ENCODE results near the gene RYR2.

RYR2 gene

GRCh38 chr1:237239248-237239647 lies 197.3 kb downstream of the RYR2 start:
- TF ChIP-seq TOX (CRISPR knock-in tag; IDR thresholded peaks at IDR 0.05; ENCODE audit: borderline replicate concordance), result no peak
- no peak for TF ChIP-seq ZFP3 (CRISPR knock-in tag; IDR thresholded peaks at IDR 0.05)
- no peak for TF ChIP-seq POU6F1 (CRISPR knock-in tag; IDR thresholded peaks at IDR 0.05; ENCODE audit: borderline replicate concordance, low read depth)
- TF ChIP-seq ZFP30 (CRISPR knock-in tag; IDR thresholded peaks at IDR 0.05), result no peak
- no peak for TF ChIP-seq ESRRG (CRISPR knock-in tag; IDR thresholded peaks at IDR 0.05)
- TF ChIP-seq PPARA (CRISPR knock-in tag; IDR thresholded peaks at IDR 0.05; ENCODE audit: borderline replicate concordance), result no peak
- TF ChIP-seq ZNF8 (CRISPR knock-in tag; IDR thresholded peaks at IDR 0.05), result no peak
- no peak for ATAC-seq

- no peak for TF ChIP-seq CREB5 (CRISPR knock-in tag; IDR thresholded peaks at IDR 0.05; ENCODE audit: low read depth)
- TF ChIP-seq ZC3H10 (CRISPR knock-in tag; IDR thresholded peaks at IDR 0.05), result no peak
- TF ChIP-seq ARNTL (CRISPR knock-in tag; IDR thresholded peaks at IDR 0.05; ENCODE audit: borderline replicate concordance, low read depth), result no peak
- TF ChIP-seq OSR1 (CRISPR knock-in tag; IDR thresholded peaks at IDR 0.05), result no peak
- no peak for TF ChIP-seq TSHZ2 (CRISPR knock-in tag; IDR thresholded peaks at IDR 0.05)
- TF ChIP-seq ZFP3 (CRISPR knock-in tag; IDR thresholded peaks at IDR 0.05), result no peak
- no peak for TF ChIP-seq ZNF565 (CRISPR knock-in tag; conservative IDR thresholded peaks at IDR 0.05; ENCODE audit: low read depth)
- no peak for TF ChIP-seq CSRNP3 (CRISPR knock-in tag; IDR thresholded peaks at IDR 0.05)
- no peak for TF ChIP-seq ZNF70 (CRISPR knock-in tag; IDR thresholded peaks at IDR 0.05)
- TF ChIP-seq ZFP30 (CRISPR knock-in tag; IDR thresholded peaks at IDR 0.05), result no peak
- no peak for TF ChIP-seq ZNF8 (CRISPR knock-in tag; IDR thresholded peaks at IDR 0.05)
- no peak for TF ChIP-seq PATZ1 (CRISPR knock-in tag; IDR thresholded peaks at IDR 0.05; ENCODE audit: borderline replicate concordance)
- no peak for TF ChIP-seq SNAI2 (CRISPR knock-in tag; IDR thresholded peaks at IDR 0.05)
- no peak for TF ChIP-seq ISL1 (CRISPR knock-in tag; IDR thresholded peaks at IDR 0.05)
- TF ChIP-seq TCF4 (CRISPR knock-in tag; IDR thresholded peaks at IDR 0.05; ENCODE audit: borderline replicate concordance), result no peak
- no peak for TF ChIP-seq ESRRG (CRISPR knock-in tag; IDR thresholded peaks at IDR 0.05)
- no peak for TF ChIP-seq CSDC2 (CRISPR knock-in tag; IDR thresholded peaks at IDR 0.05)
- ATAC-seq, result no peak
Observed at GRCh38 chr1:237241038-237241437, 199.1 kb downstream of the RYR2 start.

- no peak for ATAC-seq
- TF ChIP-seq CSRNP3 (CRISPR knock-in tag; IDR thresholded peaks at IDR 0.05) (no peak), PATZ1 (CRISPR knock-in tag; IDR thresholded peaks at IDR 0.05; ENCODE audit: borderline replicate concordance) (no peak), GLIS3 (CRISPR knock-in tag; IDR thresholded peaks at IDR 0.05) (no peak), BACH2 (CRISPR knock-in tag; IDR thresholded peaks at IDR 0.05; ENCODE audit: borderline replicate concordance) (no peak), ESRRG (CRISPR knock-in tag; IDR thresholded peaks at IDR 0.05) (no peak), TCF4 (CRISPR knock-in tag; IDR thresholded peaks at IDR 0.05; ENCODE audit: borderline replicate concordance) (no peak), TSHZ2 (CRISPR knock-in tag; IDR thresholded peaks at IDR 0.05) (no peak), PPARA (CRISPR knock-in tag; IDR thresholded peaks at IDR 0.05; ENCODE audit: borderline replicate concordance) (no peak), TOX (CRISPR knock-in tag; IDR thresholded peaks at IDR 0.05; ENCODE audit: borderline replicate concordance) (no peak), ZFP3 (CRISPR knock-in tag; IDR thresholded peaks at IDR 0.05) (no peak)
Observed at GRCh38 chr1:237244778-237245177, 202.8 kb downstream of the RYR2 start.
